Activated gamma-delta T cell (primary cell): Measurements from ENCODE around the gene DNAH17.
"Not testable (repeated sequence)": the region's sequence is repeated elsewhere in the genome, so short reads cannot be mapped to it uniquely, and the experiment has no call there.

Experiments
- DNase-seq: peaks from one replicate; lab custom pipeline; 2025; lab: John Stamatoyannopoulos, UW

Gene DNAH17

DNA sequence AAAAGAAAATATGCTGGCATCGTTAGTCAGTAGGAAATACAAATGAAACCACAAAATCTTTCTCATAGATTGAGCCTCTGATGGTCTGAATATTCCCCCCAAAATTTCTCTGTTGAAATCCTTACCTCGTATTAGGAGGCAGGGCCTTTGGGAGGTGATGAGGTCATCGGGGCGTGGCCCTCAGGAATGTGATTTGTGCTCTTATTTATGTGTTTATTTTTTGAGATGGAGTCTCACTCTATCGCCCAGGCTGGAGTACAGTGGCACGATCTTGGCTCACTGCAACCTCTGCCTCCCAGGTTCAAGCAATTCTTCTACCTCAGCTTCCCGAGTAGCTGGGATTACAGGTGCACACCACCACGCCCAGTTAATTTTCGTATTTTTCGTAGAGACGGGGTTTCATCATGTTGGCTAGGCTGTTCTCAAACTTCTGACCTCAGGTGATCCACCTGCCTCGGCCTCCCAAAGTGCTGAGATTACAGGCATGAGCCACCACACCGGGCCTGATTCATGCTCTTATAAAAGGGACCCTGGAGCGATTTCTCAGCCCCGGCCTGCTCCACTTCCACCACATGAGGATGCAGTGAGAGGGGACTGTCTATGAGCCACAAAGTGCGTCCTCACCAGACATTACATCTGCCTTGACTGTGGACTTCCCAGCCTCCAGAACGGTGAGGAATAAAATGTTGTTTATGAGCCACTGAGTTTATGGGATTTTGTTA, 53.1 kb downstream of the DNAH17 start:
- DNase-seq, result no peak

- no peak for DNase-seq
These were observed 55.0 kb downstream of the DNAH17 start for GRCh38 chr17:78522031-78522809.

GRCh38 chr17:78517421-78517820, 59.8 kb downstream of the DNAH17 start:
- DNase-seq, result no peak

- no peak for DNase-seq
These were observed 61.7 kb downstream of the DNAH17 start for GRCh38 chr17:78515480-78515879.

DNA sequence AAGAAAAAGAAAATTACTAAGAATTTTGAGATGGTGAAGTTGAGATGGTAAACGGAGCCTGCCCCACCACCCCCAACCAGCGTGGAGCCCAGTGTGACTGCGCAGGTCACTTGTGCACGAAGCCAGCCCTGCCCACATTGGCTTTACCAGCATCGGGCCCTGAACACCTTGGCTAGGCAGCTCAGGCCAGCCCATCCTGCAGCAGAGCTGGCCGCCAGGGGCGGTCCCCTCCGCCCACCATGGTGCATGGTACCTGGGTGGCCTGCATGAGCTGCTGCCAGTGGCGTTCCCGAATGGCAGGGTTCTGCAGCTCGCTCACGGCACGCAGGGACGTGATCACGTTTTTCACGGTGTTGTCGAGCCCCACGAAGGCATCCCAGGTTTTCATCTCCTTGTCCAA, 62.7 kb downstream of the DNAH17 start:
- no peak for DNase-seq

DNA sequence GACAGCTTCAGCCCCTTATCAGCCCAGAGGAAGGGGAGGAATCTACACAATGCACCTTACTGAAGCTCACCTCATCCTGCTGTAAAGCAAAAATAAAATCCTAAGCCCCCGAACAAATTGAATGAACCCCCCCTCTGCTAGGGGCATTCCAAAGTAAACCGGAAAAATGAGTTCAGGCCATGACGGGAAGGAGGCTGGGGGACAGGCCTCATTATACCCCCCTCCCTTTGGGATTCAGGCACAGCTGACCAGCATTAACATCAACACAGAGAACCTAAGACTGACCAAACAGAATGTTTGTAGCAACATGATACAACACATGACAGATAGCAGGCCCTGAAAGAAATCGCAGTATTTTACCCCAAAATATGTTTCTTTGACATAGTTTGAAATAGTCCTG, 64.2 kb downstream of the DNAH17 start:
- no peak for DNase-seq

GRCh38 chr17:78510141-78511075, 66.8 kb downstream of the DNAH17 start:
- DNase-seq, result no peak

DNA sequence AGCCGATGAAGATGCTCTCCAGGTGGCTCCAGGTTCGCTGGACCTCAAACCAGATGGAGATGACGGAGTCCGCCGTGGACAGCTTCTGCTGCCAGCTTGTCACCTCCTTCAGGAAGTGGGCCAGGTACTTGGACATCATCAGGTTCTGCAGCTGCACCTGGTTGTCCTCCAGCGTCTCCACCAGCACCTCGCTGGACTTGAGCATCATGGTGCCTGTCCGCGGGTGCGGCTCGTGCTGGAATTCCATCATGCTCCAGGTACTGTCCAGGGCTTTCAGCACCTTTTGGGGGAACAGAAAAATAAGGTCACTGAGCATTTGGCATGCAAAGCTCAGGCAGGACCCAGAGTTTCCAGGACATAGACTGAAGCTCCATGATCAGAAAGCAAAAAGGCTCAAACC, 69.7 kb downstream of the DNAH17 start:
- no peak for DNase-seq

DNA sequence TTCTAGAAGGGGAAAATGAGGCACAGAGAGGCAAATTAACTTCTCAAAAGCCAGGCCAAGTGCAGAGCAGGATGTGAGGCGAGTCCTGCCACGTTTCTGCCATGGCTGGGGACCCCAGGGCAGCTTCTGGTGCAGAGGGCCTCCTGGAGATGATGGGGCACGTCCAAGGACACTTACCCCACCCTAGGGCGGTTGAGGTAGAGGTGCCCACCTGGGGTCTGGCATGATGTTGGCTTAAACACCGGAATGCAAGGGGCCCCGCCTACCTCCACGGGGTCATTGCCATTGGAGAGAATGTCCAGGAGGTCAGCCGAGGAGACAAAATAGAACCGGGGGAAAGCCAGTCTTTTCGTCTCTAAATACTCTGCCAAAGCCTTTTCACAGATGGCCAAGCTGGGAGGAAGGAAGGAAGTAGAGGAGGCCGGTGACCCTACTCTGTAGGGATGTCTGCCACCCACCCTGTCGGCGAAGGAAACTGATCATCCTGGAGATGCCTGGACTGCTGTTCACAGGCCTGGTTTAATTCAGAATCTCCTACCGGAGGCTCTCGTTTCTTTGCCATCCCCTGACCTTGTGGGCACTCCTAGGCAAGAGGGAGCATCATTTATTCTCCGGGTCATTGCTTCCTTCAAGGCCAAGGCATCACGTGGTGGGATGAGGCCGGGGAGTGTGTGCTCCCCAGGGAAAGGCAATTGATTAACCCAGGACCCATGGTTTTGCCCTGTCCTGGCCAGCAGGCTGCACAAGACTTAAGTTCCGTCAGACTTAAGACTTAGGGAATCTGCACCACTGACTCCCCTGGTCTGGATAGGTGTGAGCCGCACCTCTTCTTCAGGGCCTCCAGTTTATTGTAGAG, 70.5 kb downstream of the DNAH17 start:
- DNase-seq, result no peak

DNA sequence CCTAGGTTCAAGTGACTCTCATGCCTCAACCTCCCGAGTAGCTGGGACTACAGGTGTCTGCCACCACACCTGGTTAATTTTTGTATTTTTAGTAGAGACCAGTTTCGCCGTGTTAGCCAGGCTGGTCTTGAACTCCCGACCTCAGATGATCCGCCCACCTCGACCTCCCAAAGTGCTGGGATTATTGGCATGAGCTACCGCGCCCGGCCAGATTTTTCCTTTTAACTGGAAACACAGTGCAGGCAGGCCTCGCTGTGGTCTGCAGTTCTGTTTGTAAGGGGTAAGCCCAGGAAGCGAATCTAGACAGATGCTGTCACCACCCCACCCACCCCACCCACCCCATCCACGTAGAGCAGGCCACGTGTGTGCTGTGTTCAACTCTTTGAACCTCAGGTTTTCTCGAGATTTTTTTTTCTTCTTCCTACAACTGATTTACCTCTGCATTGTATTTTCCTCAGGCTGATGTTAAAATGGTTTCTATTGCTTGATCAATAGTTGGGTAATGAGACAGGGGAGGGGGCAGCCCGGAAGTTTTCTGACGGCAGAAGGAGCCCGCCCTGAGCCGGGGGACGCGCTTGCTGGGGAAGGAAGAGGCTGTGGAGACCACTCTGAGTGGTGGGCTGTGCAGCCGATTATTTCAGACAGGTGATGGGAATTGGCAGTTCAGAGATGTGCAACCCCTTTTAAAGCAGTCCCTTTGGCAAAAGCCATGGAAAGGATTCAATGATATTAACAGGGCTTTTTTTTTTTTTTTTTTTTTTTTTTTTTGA, 72.9 kb downstream of the DNAH17 start:
- no peak for DNase-seq

- DNase-seq, result not testable (repeated sequence)
These were observed 73.8 kb downstream of the DNAH17 start for GRCh38 chr17:78503388-78503787.

- DNase-seq, result no peak
These were observed 74.5 kb downstream of the DNAH17 start for GRCh38 chr17:78502611-78503148.

GRCh38 chr17:78501241-78502036, 75.8 kb downstream of the DNAH17 start:
- no peak for DNase-seq

GRCh38 chr17:78500806-78501205, 76.4 kb downstream of the DNAH17 start:
- no peak for DNase-seq

GRCh38 chr17:78499715-78500540, 77.3 kb downstream of the DNAH17 start:
- no peak for DNase-seq

- DNase-seq, result no peak
These were observed 78.3 kb downstream of the DNAH17 start for GRCh38 chr17:78498848-78499247.

- DNase-seq, result no peak
These were observed 80.1 kb downstream of the DNAH17 start for GRCh38 chr17:78497115-78497540.

DNA sequence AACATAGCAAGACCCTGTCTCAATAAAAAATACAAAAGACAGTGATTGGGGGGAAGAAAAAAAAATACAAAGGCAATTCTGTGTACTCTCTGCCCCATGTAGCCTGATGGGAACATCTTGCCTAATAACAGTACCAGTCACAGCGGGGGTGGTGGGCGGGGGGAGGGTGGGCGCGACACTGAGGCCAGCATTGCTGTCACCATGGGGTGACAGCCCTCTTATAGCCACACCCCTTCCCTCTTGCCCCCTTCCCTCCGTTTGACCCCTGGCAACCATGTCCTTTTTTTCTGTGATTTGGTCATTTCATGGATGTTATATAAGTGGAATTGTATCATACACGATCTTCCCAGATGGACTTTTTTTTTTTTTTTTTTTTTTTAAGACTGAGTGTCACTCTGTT, 80.9 kb downstream of the DNAH17 start:
- no peak for DNase-seq

DNA sequence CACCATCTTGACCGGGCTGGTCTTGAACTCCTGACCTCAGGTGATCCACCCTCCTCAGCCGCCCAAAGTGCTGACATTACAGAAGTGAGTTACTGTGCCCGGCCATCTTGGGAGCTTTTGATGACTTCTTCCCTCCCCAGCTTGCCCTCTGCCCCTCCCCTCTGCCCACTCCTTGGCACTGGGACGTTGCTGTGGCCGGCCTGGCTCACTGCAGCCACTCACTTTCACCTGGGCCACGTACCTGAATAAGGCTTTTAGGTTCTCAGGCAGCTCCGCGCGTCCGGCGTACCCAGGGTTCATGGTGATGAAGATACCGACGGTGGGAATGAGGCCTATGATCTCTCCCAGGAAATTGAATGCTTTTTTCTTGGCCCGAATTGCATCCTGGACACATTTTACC, 81.6 kb downstream of the DNAH17 start:
- no peak for DNase-seq
